Cerebellar cortex (tissue), 1 donor: ENCODE measurements around the gene PECR.

Source experiments
- DNase-seq: peaks from one replicate; pipeline ENCODE4 v3.0.0-alpha.2; 2015; ENCODE audit warnings: low spot score

Gene PECR

GRCh38 chr2:216081487-216082116, at the start of gene PECR, which contains the start of gene TMEM169:
Gene PECR, minus strand, starts transcription at chr2:216081809. Its CDS starts 68 bp downstream, at chr2:216081741.
Gene TMEM169, plus strand, starts transcription at chr2:216081919. Its CDS starts 14,045 bp downstream, at chr2:216095964.
- DNase-seq = peak; percentile 86

GRCh38 chr2:216130346-216130971, 48.9 kb upstream of the PECR start:
- no peak for DNase-seq

GRCh38 chr2:216126943-216127342, 45.3 kb upstream of the PECR start:
- DNase-seq = no peak

- no peak for DNase-seq
Observed at GRCh38 chr2:216121255-216121654, 39.6 kb upstream of the PECR start.

- DNase-seq = no peak
Observed at GRCh38 chr2:216119986-216120385, 38.4 kb upstream of the PECR start.

- DNase-seq = no peak
Observed at GRCh38 chr2:216119146-216119545, 37.5 kb upstream of the PECR start.

GRCh38 chr2:216118474-216118873, 36.9 kb upstream of the PECR start:
- no peak for DNase-seq

GRCh38 chr2:216117561-216118340, 36.1 kb upstream of the PECR start:
- DNase-seq = no peak

GRCh38 chr2:216116418-216116817, 34.8 kb upstream of the PECR start:
- DNase-seq = no peak

- DNase-seq = peak; percentile 98
Observed at GRCh38 chr2:216114714-216115531, 33.3 kb upstream of the PECR start.

GRCh38 chr2:216114382-216114713, 32.7 kb upstream of the PECR start:
- no peak for DNase-seq

GRCh38 chr2:216113572-216113971, 32.0 kb upstream of the PECR start:
- no peak for DNase-seq

- DNase-seq = no peak
Observed at GRCh38 chr2:216112926-216113325, 31.3 kb upstream of the PECR start.

GRCh38 chr2:216111122-216111521, 29.5 kb upstream of the PECR start:
- DNase-seq = no peak

GRCh38 chr2:216110620-216111019, 29.0 kb upstream of the PECR start:
- DNase-seq = no peak

- peak; percentile 44 for DNase-seq
Observed at GRCh38 chr2:216109962-216110614, 28.5 kb upstream of the PECR start.

GRCh38 chr2:216108967-216109921, 27.6 kb upstream of the PECR start, which contains the start of gene XRCC5:
Gene XRCC5, plus strand, starts transcription at chr2:216109348. Its CDS starts 89 bp downstream, at chr2:216109437.
- peak; percentile 93 for DNase-seq

GRCh38 chr2:216108310-216108966, 26.8 kb upstream of the PECR start:
- no peak for DNase-seq

- DNase-seq = no peak
Observed at GRCh38 chr2:216107760-216108159, 26.2 kb upstream of the PECR start.

GRCh38 chr2:216107320-216107719, 25.7 kb upstream of the PECR start:
- no peak for DNase-seq
